GM23338 (cell line): ENCODE data around the gene SURF1. TPM values are rescaled to one million over a fixed set of nuclear protein-coding genes. Genes with fewer than 3 reads are reported as not detected.
A peak's percentile ranks its signal among the peaks of the same experiment; 100 is the strongest.

ENCODE experiments used
- ATAC-seq: fragments of 200-7000 bp; cut with Tn5 transposase; 3 replicates; pipeline ENCODE4 v1.9.1; 2020
- DNase-seq: peaks from one replicate; pipeline ENCODE4 v3.0.0-alpha.2; 2015; ENCODE audit warnings: low spot score
- H2AFZ ChIP-seq: fragments of 200-600 bp; sonication (generic); 2 replicates; pipeline ENCODE4 v1.8.0; 2016; ENCODE audit warnings: antibody characterized with exemption, mild to moderate bottlenecking, moderate library complexity
- H3F3A ChIP-seq: fragments of 200-600 bp; sonication (generic); replicated peaks from 2 replicates; pipeline ENCODE4 v1.8.0; 2017; ENCODE audit warnings: antibody characterized with exemption, mixed run types, low read depth
- H3K27ac ChIP-seq: fragments of 200-600 bp; sonication (generic); 2 replicates; pipeline ENCODE4 v1.6.1; 2016; ENCODE audit warnings: low read depth
- H3K27me3 ChIP-seq: fragments of 200-600 bp; sonication (generic); 2 replicates; pipeline ENCODE4 v1.8.0; 2016; ENCODE audit warnings: mild to moderate bottlenecking, mixed run types, moderate library complexity; ENCODE audit not compliant: insufficient read depth
- H3K36me3 ChIP-seq: fragments of 200-600 bp; sonication (generic); 2 replicates; pipeline ENCODE4 v1.8.0; 2016; ENCODE audit warnings: mild to moderate bottlenecking; ENCODE audit not compliant: insufficient read depth
- H3K4me1 ChIP-seq: fragments of 200-600 bp; sonication (generic); 2 replicates; pipeline ENCODE4 v1.8.0; 2016; ENCODE audit warnings: mild to moderate bottlenecking, moderate library complexity; ENCODE audit not compliant: insufficient read depth
- H3K4me2 ChIP-seq: fragments of 200-600 bp; sonication (generic); 2 replicates; pipeline ENCODE4 v1.7.1; 2017; ENCODE audit warnings: mixed run types
- H3K4me3 ChIP-seq: fragments of 200-600 bp; sonication (generic); 2 replicates; pipeline ENCODE4 v1.6.1; 2016; ENCODE audit warnings: mixed run types
- H3K79me2 ChIP-seq: fragments of 200-600 bp; sonication (generic); replicated peaks from 2 replicates; pipeline ENCODE4 v1.8.0; 2017; ENCODE audit warnings: mild to moderate bottlenecking; ENCODE audit not compliant: insufficient read depth
- H3K9me2 ChIP-seq: fragments of 200-600 bp; sonication (generic); 2 replicates; pipeline ENCODE4 v1.8.0; 2017; ENCODE audit not compliant: insufficient read depth
- H4K20me1 ChIP-seq: fragments of 200-600 bp; sonication (generic); replicated peaks from 2 replicates; pipeline ENCODE4 v1.8.0; 2017; ENCODE audit warnings: mild to moderate bottlenecking; ENCODE audit not compliant: insufficient read depth
- H3K27ac Mint-ChIP-seq: 2 replicates; pipeline ENCODE4 v1.8.0; 2020; ENCODE audit warnings: inconsistent platforms, mild to moderate bottlenecking, moderate library complexity, mixed read lengths
- H3K27me3 Mint-ChIP-seq: 3 replicates; pipeline ENCODE4 v1.8.0; 2022; ENCODE audit warnings: low read depth, mild to moderate bottlenecking, moderate library complexity, mixed read lengths, inconsistent platforms; ENCODE audit not compliant: insufficient read depth, poor library complexity
- H3K36me3 Mint-ChIP-seq: 3 replicates; pipeline ENCODE4 v1.8.0; 2021; ENCODE audit warnings: low read depth, mild to moderate bottlenecking, inconsistent platforms, moderate library complexity, mixed read lengths
- H3K4me1 Mint-ChIP-seq: 3 replicates; pipeline ENCODE4 v1.8.0; 2020; ENCODE audit warnings: mild to moderate bottlenecking, inconsistent platforms, mixed read lengths
- H3K4me3 Mint-ChIP-seq: 3 replicates; pipeline ENCODE4 v1.8.0; 2021; ENCODE audit warnings: moderate library complexity, mild to moderate bottlenecking, inconsistent platforms, mixed read lengths
- H3K9me3 Mint-ChIP-seq: 3 replicates; pipeline ENCODE4 v1.8.0; 2020; ENCODE audit warnings: moderate library complexity, mild to moderate bottlenecking, inconsistent platforms, mixed read lengths
- CREB1 ChIP-seq: fragments of 250-450 bp; sonication (Bioruptor Pico); IDR thresholded peaks from 2 replicates; pipeline ENCODE4 v1.5.0; 2020; ENCODE audit warnings: low read depth, mild to moderate bottlenecking, moderate library complexity
- CTCF ChIP-seq, 2 experiments: fragments of 200-600 bp in 1 of 2; sonication (generic) in 1 of 2; conservative IDR thresholded peaks; 2 replicates each; pipeline versions ENCODE4 v1.5.1 to v1.6.1; 2016 to 2017; ENCODE audit warnings: antibody characterized with exemption in 2 of 2, low read depth in 2 of 2, mild to moderate bottlenecking in 2 of 2, moderate library complexity in 1 of 2
- ETS1 ChIP-seq: IDR thresholded peaks from 2 replicates; pipeline ENCODE4 v1.6.1; 2016; ENCODE audit warnings: antibody characterized with exemption
- EZH2 ChIP-seq: fragments of 200-600 bp; sonication (generic); IDR thresholded peaks from one replicate; pipeline ENCODE4 v1.8.0; 2017; ENCODE audit warnings: antibody characterized with exemption, mild to moderate bottlenecking, low read depth; ENCODE audit not compliant: unreplicated experiment
- EZH2phosphoT487 ChIP-seq: fragments of 200-600 bp; sonication (generic); IDR thresholded peaks from one replicate; pipeline ENCODE4 v1.8.1; 2018; ENCODE audit warnings: antibody characterized with exemption; ENCODE audit not compliant: unreplicated experiment
- JUNB ChIP-seq: IDR thresholded peaks from one replicate; pipeline ENCODE4 v1.6.1; 2016; ENCODE audit warnings: antibody characterized with exemption; ENCODE audit not compliant: unreplicated experiment
- NANOG ChIP-seq: IDR thresholded peaks from 2 replicates; pipeline ENCODE4 v1.6.1; 2016; ENCODE audit warnings: antibody characterized with exemption, borderline replicate concordance
- POLR2AphosphoS5 ChIP-seq: IDR thresholded peaks from 2 replicates; pipeline ENCODE4 v1.6.1; 2016; ENCODE audit warnings: antibody characterized with exemption, low read depth
- REST ChIP-seq: IDR thresholded peaks from one replicate; pipeline ENCODE4 v1.6.1; 2018; ENCODE audit warnings: antibody characterized with exemption; ENCODE audit not compliant: unreplicated experiment
- STAT1 ChIP-seq: IDR thresholded peaks from one replicate; pipeline ENCODE4 v1.6.1; 2016; ENCODE audit warnings: antibody characterized with exemption; ENCODE audit not compliant: unreplicated experiment
- ZNF114 ChIP-seq: fragments of 250-450 bp; sonication (Bioruptor Pico); IDR thresholded peaks from 2 replicates; pipeline ENCODE4 v1.5.0; 2020; ENCODE audit warnings: mild to moderate bottlenecking, moderate library complexity
- ZNF331 ChIP-seq: fragments of 250-450 bp; sonication (Bioruptor Pico); IDR thresholded peaks from 2 replicates; pipeline ENCODE4 v1.5.0; 2020; ENCODE audit warnings: low read depth, mild to moderate bottlenecking, moderate library complexity
- long read RNA-seq: library from polyadenylated mRNA; unstranded; transcript quantifications from one replicate; pipeline ENCODE4 v2.0.0, GENCODE V29; 2020; ENCODE audit not compliant: unreplicated experiment
- polyA plus RNA-seq: library from polyadenylated mRNA; unstranded; fragments of >200 nt; fragmentation: Nextera tagmentation; extraction: Ambion mirVana; gene quantifications from 2 replicates; pipeline ENCODE4 v1.2.1, GENCODE V29; 2016
- total RNA-seq: library from RNA; depleted of rRNA; stranded (reverse); fragments of >200 nt; shearing (Covaris generic); gene quantifications from 2 replicates; pipeline ENCODE4 v1.2.3, GENCODE V29; 2014; rRNA removed

The SURF1 gene
- total RNA-seq (21.6 and 39.1 TPM in 2 replicates), polyA plus RNA-seq (51.5 and 52.6 TPM in 2 replicates)
- long read RNA-seq, transcript SURF1-201 (9 exons, 1,093 nt), result major isoform, 28 of 40 reads
- long read RNA-seq, partial matches to known transcripts, result 1 of 40 reads
- long read RNA-seq, other reads (novel, unspliced or antisense), result 9 of 40 reads

- DNase-seq (peak; percentile 95), ATAC-seq (peak; percentile 66)
- no peaks in the 10 kb centered on the region for H3K9me3 Mint-ChIP-seq
- H3K4me2 ChIP-seq, result peak within 1 kb of the TSS; percentile 93
- H3K36me3 ChIP-seq, result peaks cover 8% of the 10 kb centered on the region
- H3K4me1 Mint-ChIP-seq, result peaks cover 8% of the 10 kb centered on the region; the same call in 2 of the 3 replicates
- peak; percentile 72 for TF ChIP-seq CREB1 (CRISPR knock-in tag)
- 0 out of 4 replicates have a peak, but pooled peaks of 1 of the 2 experiments have one; percentile 10 for TF ChIP-seq CTCF (conservative IDR thresholded peaks at IDR 0.05; ENCODE audit: low read depth in 2 of 2)
- TF ChIP-seq ZNF331 (CRISPR knock-in tag), result no peak
- TF ChIP-seq ETS1, result peak; percentile 55
- no peak for TF ChIP-seq EZH2phosphoT487
- TF ChIP-seq POLR2AphosphoS5, result peak; percentile 91
- no peak within 1 kb of the TSS for H3K27ac ChIP-seq
- peak within 1 kb of the TSS; percentile 95 for H3K4me3 Mint-ChIP-seq
- peaks cover 21% of the 10 kb centered on the region for H4K20me1 ChIP-seq
- H2AFZ ChIP-seq, result no peak within 1 kb of the TSS
- peaks cover 38% of the 10 kb centered on the region for H3F3A ChIP-seq
- peaks cover 9% of the 10 kb centered on the region; the same call in 1 of the 2 replicates for H3K4me1 ChIP-seq
- H3K27me3 Mint-ChIP-seq, result peaks cover 19% of the 10 kb centered on the region
- H3K79me2 ChIP-seq, result peaks cover 23% of the 10 kb centered on the region
- no peaks in the 10 kb centered on the region for H3K27me3 ChIP-seq
- peaks cover 54% of the 10 kb centered on the region for H3K36me3 Mint-ChIP-seq
- no peaks in the 10 kb centered on the region for H3K9me2 ChIP-seq
- peak within 1 kb of the TSS; percentile 94 for H3K4me3 ChIP-seq
- peak within 1 kb of the TSS; percentile 95 for H3K27ac Mint-ChIP-seq
These were observed at the start of gene SURF1, which contains the start of gene SURF2 for GRCh38 chr9:133356391-133357091. SURF1 (minus strand) TSS chr9:133356487; CDS start chr9:133356453, 34 bp downstream. SURF2 (plus strand) TSS chr9:133356550; CDS start chr9:133356593, 43 bp downstream.

- no peak overlapping the region for H3K4me3 Mint-ChIP-seq
- peaks cover 23% of the 10 kb centered on the region for H3K27me3 Mint-ChIP-seq
- ATAC-seq (no peak), DNase-seq (no peak)
- H3K36me3 ChIP-seq, result peaks cover 6% of the 10 kb centered on the region; the same call in 1 of the 2 replicates
- H3K4me3 ChIP-seq, result no peak overlapping the region
- no peaks in the 10 kb centered on the region for H3K27me3 ChIP-seq
- H4K20me1 ChIP-seq, result no peaks in the 10 kb centered on the region; the same call in 1 of the 2 replicates
- H3K27ac Mint-ChIP-seq, result no peak overlapping the region
- no peaks in the 10 kb centered on the region for H3K9me2 ChIP-seq
- peaks cover 50% of the 10 kb centered on the region for H3K36me3 Mint-ChIP-seq
- no peak overlapping the region for H2AFZ ChIP-seq
- H3K9me3 Mint-ChIP-seq, result no peaks in the 10 kb centered on the region; the same call in 2 of the 3 replicates
- H3K27ac ChIP-seq, result no peak overlapping the region
- no peaks in the 10 kb centered on the region for H3K4me1 ChIP-seq
- H3K4me1 Mint-ChIP-seq, result peaks cover 3% of the 10 kb centered on the region; the same call in 2 of the 3 replicates
- 0 out of 2 replicates have a peak, but pooled peaks cover 13% of the 10 kb centered on the region for H3F3A ChIP-seq
- no peaks in the 10 kb centered on the region for H3K79me2 ChIP-seq
- no peak overlapping the region for H3K4me2 ChIP-seq
- no peak for TF ChIP-seq ETS1
- TF ChIP-seq EZH2phosphoT487, result no peak
- no peak for TF ChIP-seq ZNF114 (CRISPR knock-in tag)
- no peak for TF ChIP-seq CREB1 (CRISPR knock-in tag)
- TF ChIP-seq EZH2, result no peak
- TF ChIP-seq POLR2AphosphoS5, result no peak
- no peak for TF ChIP-seq NANOG
- no peak for TF ChIP-seq REST
- TF ChIP-seq ZNF331 (CRISPR knock-in tag), result no peak
- TF ChIP-seq STAT1, result no peak
- TF ChIP-seq JUNB, result no peak
These were observed 49.5 kb upstream of the SURF1 start for GRCh38 chr9:133405508-133406438.
